ENCODE measurements around the gene EMP2. TPM values are rescaled to one million over a fixed set of nuclear protein-coding genes. Genes with fewer than 3 reads are reported as not detected.

EMP2 gene
- polyA plus RNA-seq, 2 of the 4 experiments (the other 2 are of a cell fraction): 14.2 to 21.4 TPM

- TF ChIP-seq EP300 (IDR thresholded peaks at IDR 0.05) (no peak), CEBPB (IDR thresholded peaks at IDR 0.05) (no peak), HOXB5 (CRISPR knock-in tag; IDR thresholded peaks at IDR 0.05) (no peak), E2F6 (IDR thresholded peaks at IDR 0.05; ENCODE audit: borderline replicate concordance, low read depth) (no peak), POLR2AphosphoS2 (conservative IDR thresholded peaks at IDR 0.05; ENCODE audit: low read length) (no peak), CBX2 (IDR thresholded peaks at IDR 0.05; ENCODE audit: borderline replicate concordance, low read depth) (no peak), HES2 (IDR thresholded peaks at IDR 0.05) (no peak), HOXA7 (CRISPR knock-in tag; IDR thresholded peaks at IDR 0.05) (no peak), ZNF302 (CRISPR knock-in tag; IDR thresholded peaks at IDR 0.05) (no peak), CBX8 (IDR thresholded peaks at IDR 0.05) (no peak), CHD4 (IDR thresholded peaks at IDR 0.05; ENCODE audit: borderline replicate concordance) (no peak), TP53 (CRISPR knock-in tag; IDR thresholded peaks at IDR 0.05) (no peak), PHF8 (IDR thresholded peaks at IDR 0.05; ENCODE audit: borderline replicate concordance, low read depth) (no peak), HOXB13 (CRISPR knock-in tag; IDR thresholded peaks at IDR 0.05; ENCODE audit: low read depth) (no peak), JUNB (IDR thresholded peaks at IDR 0.05) (no peak), SREBF2 (IDR thresholded peaks at IDR 0.05) (no peak), RAD21 (conservative IDR thresholded peaks at IDR 0.05 in 1 of 2, IDR thresholded peaks at IDR 0.05 in 1 of 2) (no peak), ZSCAN20 (CRISPR knock-in tag; IDR thresholded peaks at IDR 0.05) (no peak)
- H3K27ac ChIP-seq: no peak overlapping the region
- FAIRE-seq (no peak), ATAC-seq (no peak), DNase-seq (ENCODE audit: low read depth in 1 of 2, low spot score in 1 of 2) (no peak)
- CTCF ChIA-PET: interaction anchor here (1.3 kb wide), 1 partner anchor 42 kb away, joined by 3 read pairs; the partner anchor contains the start of gene EMP2
- H3K9me3 ChIP-seq: no peaks in the 10 kb centered on the region
- POLR2A ChIA-PET: no interaction called here
- H3K4me2 ChIP-seq: no peak overlapping the region
- 0 out of 3 replicates have a peak, but pooled peaks cover 3% of the 10 kb centered on the region for H3K4me1 ChIP-seq
- 86% methylated on average over 2 of the region's 2 CpGs for WGBS (ENCODE audit: missing lambda C conversion rate)
- no peak overlapping the region for H3K4me3 ChIP-seq
These were observed 41.8 kb downstream of the EMP2 start for GRCh38 chr16:10538583-10538982.

- POLR2A ChIA-PET: no interaction called here
- ATAC-seq (no peak; a peak in 1 of 6 replicates), DNase-seq (ENCODE audit: low read depth in 1 of 2, low spot score in 1 of 2) (no peak), FAIRE-seq (no peak)
- TF ChIP-seq ELK1 (IDR thresholded peaks at IDR 0.05; ENCODE audit: low read depth, low read length): no peak
- TF ChIP-seq TP53 (CRISPR knock-in tag; IDR thresholded peaks at IDR 0.05): no peak
- no peak for TF ChIP-seq POLR2A (IDR thresholded peaks at IDR 0.05; ENCODE audit: low read length)
- TF ChIP-seq EHMT2 (IDR thresholded peaks at IDR 0.05; ENCODE audit: low read depth): no peak
- TF ChIP-seq CEBPB (IDR thresholded peaks at IDR 0.05): no peak
- no peak for TF ChIP-seq RAD21 (conservative IDR thresholded peaks at IDR 0.05 in 1 of 2, IDR thresholded peaks at IDR 0.05 in 1 of 2)
- TF ChIP-seq USF2 (IDR thresholded peaks at IDR 0.05): no peak
- no peak for TF ChIP-seq CTCF (IDR thresholded peaks at IDR 0.05)
- no peak for TF ChIP-seq MAZ (IDR thresholded peaks at IDR 0.05; ENCODE audit: borderline replicate concordance, low read depth, low read length)
- no peak for TF ChIP-seq TFCP2L1 (CRISPR knock-in tag; IDR thresholded peaks at IDR 0.05)
- TF ChIP-seq ESRRA (IDR thresholded peaks at IDR 0.05; ENCODE audit: borderline replicate concordance, low read length): no peak
- TF ChIP-seq HDAC2 (IDR thresholded peaks at IDR 0.05): no peak
- no peak for TF ChIP-seq FOSB (CRISPR knock-in tag; IDR thresholded peaks at IDR 0.05)
- no peak for TF ChIP-seq RCOR1 (IDR thresholded peaks at IDR 0.05; ENCODE audit: low read depth, low read length)
- TF ChIP-seq JUNB (IDR thresholded peaks at IDR 0.05): no peak
- no peak for TF ChIP-seq KDM1A (IDR thresholded peaks at IDR 0.05; ENCODE audit: low read depth)
- no peak for TF ChIP-seq ATOH8 (CRISPR knock-in tag; IDR thresholded peaks at IDR 0.05; ENCODE audit: low read depth)
- no peak for TF ChIP-seq GATA3 (IDR thresholded peaks at IDR 0.05; ENCODE audit: borderline replicate concordance)
- no peak for TF ChIP-seq KDM5A (IDR thresholded peaks at IDR 0.05)
- no peak for TF ChIP-seq RFX5 (IDR thresholded peaks at IDR 0.05)
- CTCF ChIA-PET: interaction anchor here (1.3 kb wide), 1 partner anchor 43 kb away, joined by 3 read pairs; the partner anchor contains the start of gene EMP2
- Histone ChIP-seq H3K9me3 (no peaks in the 10 kb centered on the region), H3K27ac (no peak overlapping the region), H3K4me2 (no peak overlapping the region), H3K4me3 (no peak overlapping the region), H3K4me1 (0 out of 3 replicates have a peak, but pooled peaks cover 4% of the 10 kb centered on the region)
- WGBS (ENCODE audit: missing lambda C conversion rate): 92% methylated on average over 15 of the region's 15 CpGs
These were observed 42.5 kb downstream of the EMP2 start for GRCh38 chr16:10537946-10538345.

Measured in A549 (cell line).